GM23248 (cell line): ENCODE measurements around the gene ADORA1.

ENCODE experiments used
- EZH2 ChIP-seq: fragments of 200-600 bp; sonication (generic); IDR thresholded peaks from 2 replicates; pipeline ENCODE4 v1.6.1; 2018; ENCODE audit warnings: antibody characterized with exemption, mild to moderate bottlenecking; ENCODE audit not compliant: insufficient read depth, poor library complexity, severe bottlenecking
- EZH2phosphoT487 ChIP-seq: fragments of 200-600 bp; sonication (generic); IDR thresholded peaks from 2 replicates; pipeline ENCODE4 v1.6.1; 2018; ENCODE audit warnings: antibody characterized with exemption, moderate library complexity, mild to moderate bottlenecking, low read depth; ENCODE audit not compliant: insufficient read depth

DNA sequence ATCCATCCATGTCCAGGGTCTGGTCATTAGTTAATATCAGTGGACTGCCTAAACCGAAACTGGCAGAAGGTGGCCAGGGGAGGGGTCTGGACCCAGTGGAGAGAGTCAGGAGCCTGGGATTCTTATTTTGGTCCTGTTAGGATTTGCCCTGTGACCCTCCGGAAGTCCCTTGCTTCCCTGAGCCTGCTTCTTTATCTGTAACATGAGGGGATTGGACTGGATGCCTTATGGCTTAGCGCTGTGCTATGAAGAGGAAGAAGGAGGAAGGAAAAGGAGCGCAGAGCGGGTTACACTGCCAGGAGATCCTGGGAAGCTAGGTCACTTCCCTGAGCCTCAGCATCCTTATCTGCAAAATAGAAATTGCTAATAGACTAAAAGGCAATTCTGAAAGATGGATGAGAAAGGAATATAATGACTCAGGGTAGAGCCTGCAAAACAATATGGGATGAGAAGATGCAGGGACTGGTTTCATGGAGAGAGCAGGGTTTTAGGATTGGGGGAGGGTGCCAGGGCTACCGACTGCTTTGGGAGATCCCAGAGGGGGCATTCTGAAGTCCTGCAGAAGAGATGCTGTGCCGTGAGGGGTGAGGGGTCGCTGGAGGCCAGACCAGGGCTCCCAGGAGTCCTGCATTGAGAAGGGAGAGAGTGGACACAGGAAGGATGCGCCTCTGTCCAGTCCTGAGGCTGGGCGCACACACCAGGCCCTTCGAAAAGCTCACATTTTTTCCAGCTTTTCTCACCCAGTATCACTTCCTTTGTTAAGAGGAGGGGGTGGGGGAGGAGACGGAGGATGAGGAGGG, 460 bp upstream of the ADORA1 start:
- TF ChIP-seq EZH2phosphoT487 (no peak), EZH2 (no peak)
